ENCODE results near the gene RAB40B. TPM values are rescaled to one million over a fixed set of nuclear protein-coding genes. Genes with fewer than 3 reads are reported as not detected.

Gene RAB40B
- total and polyA plus RNA-seq, 2 of the 13 experiments (the other 11 are each of a cell fraction or from before 2014, with no cell fraction given) = 6.2 to 6.5 TPM

GRCh38 chr17:82698974-82699442, 510 bp upstream of the RAB40B start (continued):
- TF ChIP-seq, protein P1, sequence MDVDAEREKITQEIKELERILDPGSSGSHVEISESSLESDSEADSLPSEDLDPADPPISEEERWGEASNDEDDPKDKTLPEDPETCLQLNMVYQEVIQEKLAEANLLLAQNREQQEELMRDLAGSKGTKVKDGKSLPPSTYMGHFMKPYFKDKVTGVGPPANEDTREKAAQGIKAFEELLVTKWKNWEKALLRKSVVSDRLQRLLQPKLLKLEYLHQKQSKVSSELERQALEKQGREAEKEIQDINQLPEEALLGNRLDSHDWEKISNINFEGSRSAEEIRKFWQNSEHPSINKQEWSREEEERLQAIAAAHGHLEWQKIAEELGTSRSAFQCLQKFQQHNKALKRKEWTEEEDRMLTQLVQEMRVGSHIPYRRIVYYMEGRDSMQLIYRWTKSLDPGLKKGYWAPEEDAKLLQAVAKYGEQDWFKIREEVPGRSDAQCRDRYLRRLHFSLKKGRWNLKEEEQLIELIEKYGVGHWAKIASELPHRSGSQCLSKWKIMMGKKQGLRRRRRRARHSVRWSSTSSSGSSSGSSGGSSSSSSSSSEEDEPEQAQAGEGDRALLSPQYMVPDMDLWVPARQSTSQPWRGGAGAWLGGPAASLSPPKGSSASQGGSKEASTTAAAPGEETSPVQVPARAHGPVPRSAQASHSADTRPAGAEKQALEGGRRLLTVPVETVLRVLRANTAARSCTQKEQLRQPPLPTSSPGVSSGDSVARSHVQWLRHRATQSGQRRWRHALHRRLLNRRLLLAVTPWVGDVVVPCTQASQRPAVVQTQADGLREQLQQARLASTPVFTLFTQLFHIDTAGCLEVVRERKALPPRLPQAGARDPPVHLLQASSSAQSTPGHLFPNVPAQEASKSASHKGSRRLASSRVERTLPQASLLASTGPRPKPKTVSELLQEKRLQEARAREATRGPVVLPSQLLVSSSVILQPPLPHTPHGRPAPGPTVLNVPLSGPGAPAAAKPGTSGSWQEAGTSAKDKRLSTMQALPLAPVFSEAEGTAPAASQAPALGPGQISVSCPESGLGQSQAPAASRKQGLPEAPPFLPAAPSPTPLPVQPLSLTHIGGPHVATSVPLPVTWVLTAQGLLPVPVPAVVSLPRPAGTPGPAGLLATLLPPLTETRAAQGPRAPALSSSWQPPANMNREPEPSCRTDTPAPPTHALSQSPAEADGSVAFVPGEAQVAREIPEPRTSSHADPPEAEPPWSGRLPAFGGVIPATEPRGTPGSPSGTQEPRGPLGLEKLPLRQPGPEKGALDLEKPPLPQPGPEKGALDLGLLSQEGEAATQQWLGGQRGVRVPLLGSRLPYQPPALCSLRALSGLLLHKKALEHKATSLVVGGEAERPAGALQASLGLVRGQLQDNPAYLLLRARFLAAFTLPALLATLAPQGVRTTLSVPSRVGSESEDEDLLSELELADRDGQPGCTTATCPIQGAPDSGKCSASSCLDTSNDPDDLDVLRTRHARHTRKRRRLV (CRISPR knock-in tag; IDR thresholded peaks at IDR 0.05) = no peak
- TF ChIP-seq CAMTA2 (CRISPR knock-in tag; IDR thresholded peaks at IDR 0.05; ENCODE audit: borderline replicate concordance) = peak; percentile 26; the same call in 1 of the 2 replicates
- TF ChIP-seq, protein P2, sequence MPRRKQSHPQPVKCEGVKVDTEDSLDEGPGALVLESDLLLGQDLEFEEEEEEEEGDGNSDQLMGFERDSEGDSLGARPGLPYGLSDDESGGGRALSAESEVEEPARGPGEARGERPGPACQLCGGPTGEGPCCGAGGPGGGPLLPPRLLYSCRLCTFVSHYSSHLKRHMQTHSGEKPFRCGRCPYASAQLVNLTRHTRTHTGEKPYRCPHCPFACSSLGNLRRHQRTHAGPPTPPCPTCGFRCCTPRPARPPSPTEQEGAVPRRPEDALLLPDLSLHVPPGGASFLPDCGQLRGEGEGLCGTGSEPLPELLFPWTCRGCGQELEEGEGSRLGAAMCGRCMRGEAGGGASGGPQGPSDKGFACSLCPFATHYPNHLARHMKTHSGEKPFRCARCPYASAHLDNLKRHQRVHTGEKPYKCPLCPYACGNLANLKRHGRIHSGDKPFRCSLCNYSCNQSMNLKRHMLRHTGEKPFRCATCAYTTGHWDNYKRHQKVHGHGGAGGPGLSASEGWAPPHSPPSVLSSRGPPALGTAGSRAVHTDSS (CRISPR knock-in tag; conservative IDR thresholded peaks at IDR 0.05) = no peak
- TF ChIP-seq JDP2 (CRISPR knock-in tag; IDR thresholded peaks at IDR 0.05; ENCODE audit: borderline replicate concordance) = no peak
- TF ChIP-seq AKAP8 (CRISPR knock-in tag; IDR thresholded peaks at IDR 0.05) = no peak
- no peak for TF ChIP-seq TRIM24 (CRISPR knock-in tag; IDR thresholded peaks at IDR 0.05)
- TF ChIP-seq, protein P3, sequence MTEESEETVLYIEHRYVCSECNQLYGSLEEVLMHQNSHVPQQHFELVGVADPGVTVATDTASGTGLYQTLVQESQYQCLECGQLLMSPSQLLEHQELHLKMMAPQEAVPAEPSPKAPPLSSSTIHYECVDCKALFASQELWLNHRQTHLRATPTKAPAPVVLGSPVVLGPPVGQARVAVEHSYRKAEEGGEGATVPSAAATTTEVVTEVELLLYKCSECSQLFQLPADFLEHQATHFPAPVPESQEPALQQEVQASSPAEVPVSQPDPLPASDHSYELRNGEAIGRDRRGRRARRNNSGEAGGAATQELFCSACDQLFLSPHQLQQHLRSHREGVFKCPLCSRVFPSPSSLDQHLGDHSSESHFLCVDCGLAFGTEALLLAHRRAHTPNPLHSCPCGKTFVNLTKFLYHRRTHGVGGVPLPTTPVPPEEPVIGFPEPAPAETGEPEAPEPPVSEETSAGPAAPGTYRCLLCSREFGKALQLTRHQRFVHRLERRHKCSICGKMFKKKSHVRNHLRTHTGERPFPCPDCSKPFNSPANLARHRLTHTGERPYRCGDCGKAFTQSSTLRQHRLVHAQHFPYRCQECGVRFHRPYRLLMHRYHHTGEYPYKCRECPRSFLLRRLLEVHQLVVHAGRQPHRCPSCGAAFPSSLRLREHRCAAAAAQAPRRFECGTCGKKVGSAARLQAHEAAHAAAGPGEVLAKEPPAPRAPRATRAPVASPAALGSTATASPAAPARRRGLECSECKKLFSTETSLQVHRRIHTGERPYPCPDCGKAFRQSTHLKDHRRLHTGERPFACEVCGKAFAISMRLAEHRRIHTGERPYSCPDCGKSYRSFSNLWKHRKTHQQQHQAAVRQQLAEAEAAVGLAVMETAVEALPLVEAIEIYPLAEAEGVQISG (CRISPR knock-in tag; IDR thresholded peaks at IDR 0.05) = no peak
- 0 out of 2 replicates have a peak, but pooled peaks have one; percentile 24 for TF ChIP-seq SOX5 (CRISPR knock-in tag; IDR thresholded peaks at IDR 0.05; ENCODE audit: borderline replicate concordance)
- no peak for TF ChIP-seq STAG1 (CRISPR knock-in tag; IDR thresholded peaks at IDR 0.05)
- TF ChIP-seq ZNF101 (CRISPR knock-in tag; IDR thresholded peaks at IDR 0.05; ENCODE audit: borderline replicate concordance, low read depth) = no peak
- TF ChIP-seq NCOA1 (CRISPR knock-in tag; IDR thresholded peaks at IDR 0.05) = 0 out of 2 replicates have a peak, but pooled peaks have one; percentile 8
- no peak for TF ChIP-seq ZXDC (CRISPR knock-in tag; IDR thresholded peaks at IDR 0.05)
- TF ChIP-seq HNRNPK (IDR thresholded peaks at IDR 0.05; ENCODE audit: low read depth, low read length, poor library complexity, severe bottlenecking) = peak; percentile 72
- TF ChIP-seq RORA (CRISPR knock-in tag; IDR thresholded peaks at IDR 0.05) = no peak
- TF ChIP-seq ZNF770 (CRISPR knock-in tag; IDR thresholded peaks at IDR 0.05) = no peak
